Upper lobe of left lung (tissue), 6 donors: ENCODE results near the gene LILRB4. TPM values are rescaled to one million over a fixed set of nuclear protein-coding genes. Genes with fewer than 3 reads are reported as not detected.

ENCODE experiments used
- ATAC-seq, 2 donors: fragments of 200-7000 bp; cut with Tn5 transposase; one replicate each; pipeline ENCODE4 v1.9.1; 2022; ENCODE audit warnings: mild to moderate bottlenecking in 2 of 2, moderate library complexity in 2 of 2; ENCODE audit not compliant: low FRiP score in 2 of 2
- DNase-seq, 2 donors: peaks; one replicate each; pipeline ENCODE4 v3.0.0-alpha.2; 2019 to 2020
- H3K27ac ChIP-seq, 4 donors: fragments of 200-600 bp; sonication (generic); one replicate each; pipeline ENCODE4 v1.5.1; 2016 to 2019
- H3K27me3 ChIP-seq, 4 donors: fragments of 200-600 bp; sonication (generic); one replicate each; pipeline ENCODE4 v1.5.1; 2017 to 2019
- H3K36me3 ChIP-seq, 4 donors: fragments of 200-600 bp; sonication (generic); one replicate each; pipeline ENCODE4 v1.5.1; 2016 to 2019
- H3K4me1 ChIP-seq, 4 donors: fragments of 200-600 bp; sonication (generic); one replicate each; pipeline ENCODE4 v1.5.1; 2018 to 2019
- H3K4me3 ChIP-seq, 4 donors: fragments of 200-600 bp; sonication (generic); one replicate each; pipeline ENCODE4 v1.5.1; 2017 to 2019; ENCODE audit warnings: mild to moderate bottlenecking in 2 of 4, moderate library complexity in 1 of 4
- H3K9me3 ChIP-seq, 4 donors: fragments of 200-600 bp; sonication (generic); one replicate each; pipeline ENCODE4 v1.5.1; 2018 to 2019
- CTCF ChIP-seq, 6 experiments: fragments of 450-650 bp in 4 of 6; fragments of 200-600 bp in 2 of 6; sonication (generic) in 2 of 6; IDR thresholded peaks; one replicate each; pipeline ENCODE4 v1.5.1; 2016 to 2019; ENCODE audit warnings: antibody characterized with exemption in 6 of 6
- EP300 ChIP-seq, 4 donors: sonication (generic); formaldehyde crosslinking; IDR thresholded peaks; one replicate each; pipeline ENCODE4 v1.5.1; 2017; ENCODE audit warnings: antibody characterized with exemption in 4 of 4, control low read depth in 2 of 4
- POLR2A ChIP-seq, 4 donors: fragments of 450-650 bp; IDR thresholded peaks; one replicate each; pipeline ENCODE4 v1.5.1; 2016 to 2017; ENCODE audit warnings: antibody characterized with exemption in 4 of 4, mild to moderate bottlenecking in 2 of 4
- POLR2AphosphoS5 ChIP-seq, 2 donors: sonication (generic); formaldehyde crosslinking; IDR thresholded peaks; one replicate each; pipeline ENCODE4 v1.5.1; 2017; ENCODE audit warnings: antibody characterized with exemption in 2 of 2
- WGBS, 2 donors: methylation state at CpG; one replicate each; pipeline ENCODE4 v1.1.5; 2017 to 2018; 5-methylcytosine and 5-hydroxymethylcytosine counted together
- total RNA-seq, 6 donors: library from RNA; depleted of rRNA in 4 of 6; stranded (reverse); fragments of >200 nt in 4 of 6; gene quantifications; one replicate each; pipeline versions ENCODE4 v1.1.0 to v1.2.1, GENCODE V29; 2016 to 2021
- donor health status: DM: no; HTN: no; CAD: no; lungs with moderate emphysema.
- donor health status: DM: no; HTN: yes; CAD: no; lungs with severe emphysema.

LILRB4 gene
- total RNA-seq, 6 donors from 2014 or later: 3.8 to 55.5 (median 24.9) TPM

GRCh38 chr19:54665530-54665929 lies 2.7 kb downstream of the LILRB4 start:
- Histone ChIP-seq H3K9me3 (no peaks in the 10 kb centered on the region), H3K27me3 (peaks cover 0 to 4% (median 0%) of the 10 kb centered on the region in 4 donors), H3K27ac (no peak overlapping the region), H3K36me3 (no peaks in the 10 kb centered on the region), H3K4me1 (no peaks in the 10 kb centered on the region), H3K4me3 (no peak overlapping the region)
- TF ChIP-seq POLR2AphosphoS5 (IDR thresholded peaks at IDR 0.05): no peak
- no peak for TF ChIP-seq POLR2A (IDR thresholded peaks at IDR 0.05)
- TF ChIP-seq EP300 (IDR thresholded peaks at IDR 0.05): no peak
- no peak for TF ChIP-seq CTCF (IDR thresholded peaks at IDR 0.05)
- ATAC-seq: no peak
- 83 to 86% methylated on average over 5 to 6 of the region's 6 CpGs for WGBS, 2 donors
- DNase-seq: no peak

- DNase-seq (no peak), ATAC-seq (no peak)
- Histone ChIP-seq H3K4me1 (peaks cover 0 to 4% (median 0%) of the 10 kb centered on the region in 4 donors), H3K36me3 (no peaks in the 10 kb centered on the region), H3K27ac (no peak overlapping the region), H3K27me3 (peaks cover 0 to 4% (median 0%) of the 10 kb centered on the region in 4 donors), H3K4me3 (no peak overlapping the region), H3K9me3 (no peaks in the 10 kb centered on the region)
- WGBS, 2 donors: 83 to 84% methylated on average over 12 of the region's 12 CpGs
- TF ChIP-seq POLR2A (IDR thresholded peaks at IDR 0.05): no peak
- no peak for TF ChIP-seq EP300 (IDR thresholded peaks at IDR 0.05)
- no peak for TF ChIP-seq CTCF (IDR thresholded peaks at IDR 0.05)
- TF ChIP-seq POLR2AphosphoS5 (IDR thresholded peaks at IDR 0.05): no peak
These were observed 4.4 kb downstream of the LILRB4 start for GRCh38 chr19:54667217-54667616.

- WGBS, 2 donors: 65 to 70% methylated on average over 1 of the region's 1 CpG
- H3K27me3 ChIP-seq: peaks cover 0 to 4% (median 0%) of the 10 kb centered on the region in 4 donors
- no peak overlapping the region for H3K27ac ChIP-seq
- no peak for TF ChIP-seq POLR2AphosphoS5 (IDR thresholded peaks at IDR 0.05)
- no peak for TF ChIP-seq POLR2A (IDR thresholded peaks at IDR 0.05)
- no peak for TF ChIP-seq CTCF (IDR thresholded peaks at IDR 0.05)
- TF ChIP-seq EP300 (IDR thresholded peaks at IDR 0.05): no peak
- ATAC-seq: no peak
- no peaks in the 10 kb centered on the region for H3K9me3 ChIP-seq
- no peak for DNase-seq
- H3K36me3 ChIP-seq: no peaks in the 10 kb centered on the region
- H3K4me3 ChIP-seq: no peak overlapping the region
- H3K4me1 ChIP-seq: peaks cover 0 to 4% (median 0%) of the 10 kb centered on the region in 4 donors
These were observed 5.6 kb downstream of the LILRB4 start for GRCh38 chr19:54668353-54668752.

GRCh38 chr19:54670576-54671357 lies 8.0 kb downstream of the LILRB4 start:
- no peak overlapping the region for H3K27ac ChIP-seq
- peaks cover 0 to 4% (median 0%) of the 10 kb centered on the region in 4 donors for H3K4me1 ChIP-seq
- TF ChIP-seq POLR2AphosphoS5 (IDR thresholded peaks at IDR 0.05) (no peak), POLR2A (IDR thresholded peaks at IDR 0.05) (no peak), CTCF (IDR thresholded peaks at IDR 0.05) (no peak)
- no peaks in the 10 kb centered on the region for H3K36me3 ChIP-seq
- DNase-seq (no peak), ATAC-seq (peak; percentile 15 to 62)
- 32 to 44% methylated on average over 3 of the region's 3 CpGs for WGBS, 2 donors
- no peak overlapping the region for H3K4me3 ChIP-seq
- no peaks in the 10 kb centered on the region for H3K27me3 ChIP-seq
- H3K9me3 ChIP-seq: no peaks in the 10 kb centered on the region

GRCh38 chr19:54673222-54673621 lies 10.4 kb downstream of the LILRB4 start:
- ATAC-seq (peak in 1 of 2 donors; percentile 63), DNase-seq (no peak)
- no peaks in the 10 kb centered on the region for H3K27me3 ChIP-seq
- H3K9me3 ChIP-seq: no peaks in the 10 kb centered on the region
- WGBS, 2 donors: 81 to 87% methylated on average over 1 of the region's 1 CpG
- peaks cover 0 to 4% (median 0%) of the 10 kb centered on the region in 4 donors for H3K4me1 ChIP-seq
- H3K36me3 ChIP-seq: no peaks in the 10 kb centered on the region
- no peak for TF ChIP-seq CTCF (IDR thresholded peaks at IDR 0.05)
- no peak for TF ChIP-seq POLR2A (IDR thresholded peaks at IDR 0.05)
- no peak for TF ChIP-seq POLR2AphosphoS5 (IDR thresholded peaks at IDR 0.05)
- no peak for TF ChIP-seq EP300 (IDR thresholded peaks at IDR 0.05)
- H3K4me3 ChIP-seq: no peak overlapping the region
- no peak overlapping the region for H3K27ac ChIP-seq
